ENCODE results near the gene CHRD.

GRCh38 chr3:184368116-184368515 is 11.7 kb upstream of the CHRD start:
- TF ChIP-seq KAT8 (IDR thresholded peaks at IDR 0.05; ENCODE audit: low read depth) (no peak), CTCF (IDR thresholded peaks at IDR 0.05 in 2 of 3, conservative IDR thresholded peaks at IDR 0.05 in 1 of 3; ENCODE audit: insufficient read depth in 2 of 3, low read depth in 1 of 3, low read length in 3 of 3) (no peak), REST (IDR thresholded peaks at IDR 0.05; ENCODE audit: borderline replicate concordance) (no peak), REST (CRISPR knock-in tag; IDR thresholded peaks at IDR 0.05; ENCODE audit: low read depth) (no peak), ZBTB33 (CRISPR knock-in tag; IDR thresholded peaks at IDR 0.05) (no peak), MTA1 (IDR thresholded peaks at IDR 0.05; ENCODE audit: borderline replicate concordance) (no peak), EP400 (IDR thresholded peaks at IDR 0.05) (no peak), SIN3A (IDR thresholded peaks at IDR 0.05; ENCODE audit: borderline replicate concordance in 2 of 2, control insufficient read depth in 1 of 2, low read depth in 2 of 2, low read length in 2 of 2) (no peak), POLR3G (IDR thresholded peaks at IDR 0.05; ENCODE audit: extremely low read depth, insufficient read length, insufficient replicate concordance) (no peak), CBX5 (IDR thresholded peaks at IDR 0.05; ENCODE audit: borderline replicate concordance, low read depth) (no peak)

All from K562 (cell line).